ENCODE data around the gene YWHAQ.
"Not testable (repeated sequence)": the region's sequence is repeated elsewhere in the genome, so short reads cannot be mapped to it uniquely, and the experiment has no call there.

YWHAQ gene

DNA sequence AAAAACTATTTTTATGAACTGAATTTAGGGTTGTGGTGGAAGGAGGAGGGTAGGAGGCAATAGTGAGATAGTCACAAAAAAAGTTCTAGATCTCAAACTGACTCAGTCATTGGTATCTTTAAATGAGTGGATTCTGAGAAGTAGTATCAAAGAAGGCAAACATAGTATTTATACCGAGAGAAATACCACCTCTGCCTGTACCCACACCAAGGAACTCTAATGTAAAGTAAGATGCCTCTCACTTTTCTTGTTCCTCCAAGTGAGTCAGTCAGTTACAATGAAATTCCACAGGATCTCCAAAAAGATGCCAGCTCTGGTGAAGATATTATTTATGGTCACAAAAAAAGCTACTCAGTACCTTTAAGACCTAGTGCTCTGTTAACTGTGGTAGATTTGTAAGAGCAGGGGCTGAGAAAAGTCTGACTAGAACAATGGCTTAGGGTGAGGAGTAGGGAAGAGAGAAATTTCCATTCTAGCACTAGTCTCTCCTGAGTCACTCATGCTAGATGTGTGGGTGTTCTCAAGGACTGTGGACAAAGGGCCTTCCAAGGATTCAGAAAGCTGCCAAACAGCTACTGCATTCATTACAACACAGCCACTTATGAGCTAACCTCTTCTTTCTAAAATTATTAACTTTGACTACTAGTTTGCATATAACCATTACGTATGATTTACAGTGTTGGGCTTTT, 36.3 kb downstream of the YWHAQ start:
- peak; percentile 12 for DNase-seq (ENCODE audit: low read depth)

DNA sequence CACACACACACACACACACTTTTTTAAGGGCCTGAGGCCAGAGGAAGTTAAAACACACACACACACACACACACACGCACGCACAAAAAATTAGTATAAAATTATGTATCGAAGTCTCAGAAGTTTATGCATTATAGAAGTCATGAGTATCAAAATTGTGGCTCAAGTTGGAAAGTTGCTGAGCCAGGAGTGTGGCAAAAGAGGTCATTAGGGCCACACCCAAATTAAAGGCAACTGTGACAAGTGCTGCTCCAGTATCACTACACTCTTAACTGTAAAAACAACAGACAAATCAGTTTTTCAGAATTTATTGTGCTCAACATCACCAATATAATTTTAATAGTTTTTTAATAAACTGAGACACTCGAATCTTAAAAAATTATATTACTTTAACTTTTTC, 36.9 kb downstream of the YWHAQ start:
- DNase-seq (ENCODE audit: low read depth) = no peak

DNA sequence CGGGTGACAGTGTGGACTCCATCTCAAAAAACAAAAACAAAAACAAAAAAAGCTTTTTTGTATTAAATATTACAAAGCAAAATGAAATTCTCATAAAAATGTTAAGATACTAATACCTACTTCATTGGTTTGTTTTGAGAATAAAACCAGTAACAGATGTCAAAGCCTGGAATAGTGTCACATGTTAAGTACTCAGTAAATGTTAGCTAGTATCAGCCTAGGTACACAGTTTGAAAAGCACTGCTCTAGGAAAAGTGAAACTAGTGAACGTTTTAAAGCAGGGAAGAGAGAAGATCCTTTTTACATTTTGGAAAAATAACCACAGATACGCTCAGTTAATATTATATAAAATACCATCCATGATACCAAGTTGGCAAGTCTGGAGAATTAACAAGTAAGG, 38.1 kb downstream of the YWHAQ start:
- DNase-seq (ENCODE audit: low read depth) = no peak

GRCh38 chr2:9590641-9591040, 40.2 kb downstream of the YWHAQ start:
- no peak for DNase-seq (ENCODE audit: low read depth)

- no peak for DNase-seq (ENCODE audit: low read depth)
These were observed 44.3 kb downstream of the YWHAQ start for GRCh38 chr2:9586465-9586864.

GRCh38 chr2:9585486-9585885, 45.3 kb downstream of the YWHAQ start:
- no peak for DNase-seq (ENCODE audit: low read depth)

DNA sequence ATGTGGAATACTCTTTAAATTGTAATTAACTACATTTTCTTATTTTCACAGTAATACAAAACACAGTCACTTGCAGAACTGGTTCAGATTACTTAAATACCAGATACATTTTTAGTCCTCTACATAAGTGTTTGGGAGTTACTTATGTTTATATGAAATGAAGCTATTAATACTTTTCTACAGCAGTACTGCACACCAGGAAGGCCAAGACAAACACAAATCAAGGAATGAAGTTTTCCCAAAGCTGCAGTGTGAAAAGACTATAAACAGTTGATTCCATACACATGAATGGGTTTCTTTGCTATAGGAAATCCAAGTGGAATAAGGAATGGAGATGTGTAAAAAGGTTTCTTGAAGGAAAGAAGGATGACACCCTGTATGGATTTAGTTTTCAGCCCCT, 45.9 kb downstream of the YWHAQ start:
- not testable (repeated sequence) for DNase-seq (ENCODE audit: low read depth)

DNA sequence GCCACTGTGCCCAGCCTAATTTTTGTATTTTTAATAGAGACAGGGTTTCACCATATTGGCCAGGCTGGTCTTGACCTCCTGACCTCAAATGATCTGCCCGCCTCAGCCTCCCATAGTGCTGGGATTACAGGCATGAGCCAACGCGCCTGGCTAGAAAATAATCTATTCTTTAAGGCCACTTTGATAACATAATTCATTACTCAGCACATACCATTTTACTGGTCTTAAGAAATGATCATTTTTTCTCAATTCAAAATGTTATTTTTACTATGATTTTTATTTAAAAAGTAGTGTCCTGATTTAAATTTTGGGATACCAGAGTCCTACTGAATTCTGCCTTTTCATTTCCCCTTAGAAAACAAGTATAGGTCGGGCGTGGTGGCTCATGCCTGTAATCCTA, 48.2 kb downstream of the YWHAQ start:
- DNase-seq (ENCODE audit: low read depth) = no peak

- no peak for DNase-seq (ENCODE audit: low read depth)
These were observed 52.1 kb downstream of the YWHAQ start for GRCh38 chr2:9578467-9579235.

- no peak for DNase-seq (ENCODE audit: low read depth)
These were observed 56.5 kb downstream of the YWHAQ start for GRCh38 chr2:9574331-9574730.

- DNase-seq (ENCODE audit: low read depth) = no peak
These were observed 57.0 kb downstream of the YWHAQ start for GRCh38 chr2:9573840-9574239.

- no peak for DNase-seq (ENCODE audit: low read depth)
These were observed 57.6 kb downstream of the YWHAQ start for GRCh38 chr2:9573013-9573720.

- DNase-seq (ENCODE audit: low read depth) = no peak
These were observed 60.4 kb downstream of the YWHAQ start for GRCh38 chr2:9570182-9571060.

DNA sequence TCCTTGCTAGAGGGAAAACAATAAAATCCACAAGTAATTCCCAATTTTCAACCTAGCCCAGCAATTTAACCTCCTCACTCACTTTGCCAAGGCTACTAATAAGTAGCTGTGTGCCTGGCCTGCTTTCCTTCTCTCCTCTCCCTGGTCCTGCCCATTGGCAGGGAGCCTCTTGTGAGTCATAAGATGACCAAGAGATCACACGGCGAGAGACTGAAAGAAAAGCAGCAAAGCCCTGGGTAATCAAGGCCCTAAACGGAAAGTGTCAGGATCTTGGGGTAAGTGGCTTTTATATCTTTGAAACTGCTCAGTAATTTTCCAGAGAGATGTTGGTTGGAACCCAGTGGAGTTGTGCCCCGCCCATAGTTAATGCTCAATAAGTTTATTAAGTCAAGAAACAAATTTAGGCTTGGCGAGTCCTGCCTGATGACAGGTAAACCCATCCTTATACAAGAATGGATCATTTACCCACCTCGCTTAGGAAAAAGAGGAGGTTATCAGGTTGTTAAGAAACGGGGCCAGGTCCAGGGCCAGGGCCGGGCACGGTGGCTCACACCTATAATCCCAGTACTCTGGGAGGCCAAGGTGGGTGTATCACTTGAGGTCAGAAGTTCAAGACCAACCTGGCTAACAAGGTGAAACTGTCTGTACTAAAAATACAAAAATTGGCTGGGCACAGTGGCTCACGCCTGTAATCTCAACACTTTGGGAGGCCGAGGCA, 65.2 kb downstream of the YWHAQ start:
- DNase-seq (ENCODE audit: low read depth) = no peak

- DNase-seq (ENCODE audit: low read depth) = no peak
These were observed 70.2 kb downstream of the YWHAQ start for GRCh38 chr2:9560628-9561027.

GRCh38 chr2:9558948-9559381, 71.8 kb downstream of the YWHAQ start:
- no peak for DNase-seq (ENCODE audit: low read depth)

- peak; percentile 3 for DNase-seq (ENCODE audit: low read depth)
These were observed 74.6 kb downstream of the YWHAQ start for GRCh38 chr2:9556121-9556743.

DNA sequence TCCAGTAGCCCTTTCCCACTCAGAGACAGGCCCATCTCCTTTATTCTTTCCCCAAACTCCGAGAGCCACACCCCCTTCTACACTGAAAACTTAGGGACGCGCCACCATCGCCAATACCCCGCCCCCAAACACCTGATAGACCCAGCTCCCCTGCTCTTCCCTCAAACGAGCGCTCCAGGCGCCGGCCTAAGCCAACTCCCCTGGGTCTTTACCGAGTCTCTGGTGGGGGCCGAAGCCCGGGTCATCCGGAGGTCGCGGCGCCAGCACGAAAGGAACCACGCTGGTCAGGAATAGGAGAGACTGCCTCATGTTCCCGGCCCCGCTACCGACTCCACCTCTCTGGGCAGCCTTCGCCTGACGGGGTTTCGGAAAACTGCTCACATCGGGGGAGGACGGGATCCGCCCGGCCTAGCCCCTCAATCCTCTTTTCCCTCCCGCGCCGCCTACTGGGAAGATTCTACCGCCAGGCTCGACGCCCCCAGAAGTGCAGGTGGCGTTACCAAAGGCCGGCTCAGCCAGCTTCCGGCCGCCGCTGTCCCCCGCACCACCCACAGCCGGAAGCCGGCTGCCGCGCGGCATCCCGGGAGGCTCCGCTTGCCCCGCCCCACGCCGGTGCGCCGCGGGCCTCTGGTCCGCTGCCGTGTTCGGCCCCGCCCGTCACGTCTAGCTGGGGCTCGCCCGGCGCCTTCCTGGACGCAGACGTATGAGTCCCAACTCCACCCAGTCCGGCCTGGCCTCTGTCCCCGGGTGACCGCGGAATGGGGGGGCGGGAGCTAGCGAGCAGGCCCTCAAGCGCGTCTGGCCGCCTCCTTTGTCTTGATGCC, 75.3 kb downstream of the YWHAQ start, which contains the start of gene ADAM17:
Gene ADAM17, minus strand, starts transcription at position 534 of the 824 bp plus-strand sequence. Its CDS starts 225 bp downstream, at position 309.
- DNase-seq (ENCODE audit: low read depth) = peak; percentile 87

GRCh38 chr2:9554921-9555296, 75.9 kb downstream of the YWHAQ start:
- DNase-seq (ENCODE audit: low read depth) = peak; percentile 20
